Umbilical cord (tissue), 2 donors: Measurements from ENCODE around the gene PAK1. TPM values are rescaled to one million over a fixed set of nuclear protein-coding genes. Genes with fewer than 3 reads are reported as not detected.
A peak's percentile ranks its signal among the peaks of the same experiment; 100 is the strongest.
"Not testable (repeated sequence)": the region's sequence is repeated elsewhere in the genome, so short reads cannot be mapped to it uniquely, and the experiment has no call there.

Experiments
- DNase-seq: peaks from one replicate; pipeline ENCODE4 v3.0.0-alpha.2; 2015; ENCODE audit warnings: low spot score
- total RNA-seq: library from RNA; depleted of rRNA; stranded (reverse); fragments of >200 nt; gene quantifications from one replicate; pipeline ENCODE4 v1.2.3, GENCODE V29; 2014; ENCODE audit warnings: low replicate concordance; ENCODE audit not compliant: insufficient read depth

PAK1 gene
- total RNA-seq, 1 donor from 2014 or later, result 20.2 TPM

GRCh38 chr11:77309401-77310085 lies 164.4 kb downstream of the PAK1 start:
- DNase-seq, result no peak

GRCh38 chr11:77308838-77309237 lies 165.1 kb downstream of the PAK1 start:
- no peak for DNase-seq

- no peak for DNase-seq
These were observed 170.6 kb downstream of the PAK1 start for GRCh38 chr11:77303328-77303727.

DNA sequence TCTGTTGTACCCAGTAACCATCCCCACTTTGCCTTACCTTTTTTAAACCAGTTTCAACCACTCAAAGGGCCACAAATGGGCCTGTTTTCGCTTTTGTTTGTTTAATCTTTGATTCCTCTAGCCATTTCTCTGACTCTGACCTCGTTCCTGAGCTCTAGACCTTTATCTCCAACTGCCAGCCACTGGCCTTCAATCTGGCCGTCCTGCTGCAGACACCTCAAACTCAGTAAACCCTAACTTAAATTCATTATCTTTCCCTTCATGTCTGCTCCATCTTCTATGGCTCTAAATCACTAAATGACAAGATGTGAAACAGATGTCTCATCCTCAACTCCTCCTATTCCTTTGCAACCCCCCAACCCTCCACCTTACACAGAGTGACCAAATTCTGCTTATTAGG lies 171.1 kb downstream of the PAK1 start:
- no peak for DNase-seq

GRCh38 chr11:77301510-77301909 lies 172.4 kb downstream of the PAK1 start, which contains the start of gene GDPD4:
Gene GDPD4 (minus strand): TSS chr11:77301686. CDS start chr11:77285137, 16,549 bp downstream.
- no peak for DNase-seq

DNA sequence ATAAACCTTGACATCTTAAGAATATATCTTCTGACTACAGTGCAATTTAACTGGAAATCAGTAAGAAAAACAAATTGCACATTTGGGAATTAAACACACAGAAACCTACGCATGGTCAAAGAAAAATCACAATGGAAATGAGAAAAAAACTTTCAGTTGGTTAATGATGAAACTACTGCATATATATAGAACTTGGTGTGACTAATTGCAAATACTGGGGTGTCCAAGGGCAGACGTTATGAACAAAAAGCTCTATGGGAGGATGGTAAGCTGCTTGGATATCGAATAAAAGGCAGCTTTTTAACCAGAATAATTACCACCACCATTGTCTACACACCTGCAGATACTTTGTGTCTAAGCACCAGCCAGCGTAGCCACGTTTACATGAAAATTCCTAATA lies 173.2 kb downstream of the PAK1 start:
- DNase-seq, result no peak

DNA sequence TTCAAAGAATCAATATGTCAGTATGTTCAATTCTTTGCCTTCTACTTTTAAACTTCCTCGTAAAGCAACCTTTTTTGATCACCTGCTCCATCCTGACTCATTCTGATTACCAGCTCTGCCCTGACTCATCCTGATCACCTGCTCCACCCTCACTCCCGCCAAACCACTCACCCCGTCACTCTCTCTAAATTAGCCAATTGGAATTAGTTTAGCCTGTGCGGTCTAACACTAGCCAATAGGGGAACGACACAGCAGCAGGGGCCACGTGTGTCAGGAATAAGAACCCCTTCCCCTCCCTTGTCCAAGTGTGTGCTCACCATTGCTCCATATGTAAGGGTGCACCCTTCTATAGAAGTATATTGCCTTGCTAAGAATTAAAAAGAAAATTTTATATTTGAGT lies 173.9 kb downstream of the PAK1 start:
- DNase-seq, result not testable (repeated sequence)

DNA sequence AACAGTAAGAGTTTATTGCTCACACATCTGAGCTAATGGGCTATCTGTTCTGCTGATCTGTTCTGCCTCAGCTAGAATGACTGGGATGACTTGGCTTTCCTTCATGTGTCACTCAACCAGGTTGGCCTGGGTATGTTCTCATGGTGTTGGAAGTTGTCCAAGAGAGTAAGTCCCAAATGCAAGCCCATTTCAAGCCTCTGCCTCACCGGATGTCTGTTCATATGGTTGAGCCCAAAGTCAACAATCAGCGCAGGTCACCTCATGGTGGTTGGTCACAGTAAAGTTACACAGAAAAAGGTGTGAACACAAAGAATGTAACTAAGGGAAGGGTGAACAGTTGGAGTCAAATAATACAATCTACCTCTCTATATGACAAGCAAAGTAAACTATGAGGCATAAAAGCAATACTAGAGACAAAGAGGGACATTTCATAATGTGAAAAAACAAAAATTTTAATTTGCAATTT lies 174.3 kb downstream of the PAK1 start:
- no peak for DNase-seq

DNA sequence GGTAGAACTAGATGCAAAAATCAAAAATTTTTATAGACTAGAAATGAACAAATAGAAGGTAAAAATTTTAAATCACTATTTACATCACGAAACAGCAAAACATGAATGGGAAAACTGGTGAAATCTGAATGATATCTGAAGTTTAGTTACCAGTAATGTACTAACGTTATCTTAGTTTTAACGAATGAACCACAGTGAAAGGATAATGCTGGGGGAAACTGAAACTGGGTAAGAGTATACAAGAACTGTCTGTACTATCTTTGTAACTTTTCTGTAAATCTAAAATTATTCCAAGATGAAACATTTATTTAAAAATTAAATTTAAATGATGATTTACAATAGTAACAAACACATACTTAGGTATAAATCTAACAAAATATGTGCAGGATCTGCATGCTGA lies 179.9 kb downstream of the PAK1 start:
- no peak for DNase-seq

DNA sequence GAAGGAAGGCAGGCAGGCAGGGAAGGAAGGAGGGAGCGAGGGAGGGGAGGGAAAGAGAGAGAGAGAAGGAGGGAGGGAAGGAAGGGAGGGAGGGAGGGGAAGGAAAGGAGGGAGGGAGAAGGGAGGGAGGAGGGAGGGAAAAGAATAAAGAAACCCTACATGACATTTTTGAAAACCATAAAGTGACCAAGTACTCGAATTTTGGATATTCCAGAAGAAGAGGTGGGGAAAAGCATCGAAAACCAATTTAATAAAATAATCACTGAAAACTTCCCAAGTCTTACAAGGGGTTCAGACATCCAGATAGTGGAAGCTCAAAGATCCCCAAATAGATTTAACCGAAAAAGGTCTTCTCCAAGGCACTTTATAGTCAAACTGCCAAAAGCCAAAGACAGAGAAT lies 184.2 kb downstream of the PAK1 start:
- no peak for DNase-seq

DNA sequence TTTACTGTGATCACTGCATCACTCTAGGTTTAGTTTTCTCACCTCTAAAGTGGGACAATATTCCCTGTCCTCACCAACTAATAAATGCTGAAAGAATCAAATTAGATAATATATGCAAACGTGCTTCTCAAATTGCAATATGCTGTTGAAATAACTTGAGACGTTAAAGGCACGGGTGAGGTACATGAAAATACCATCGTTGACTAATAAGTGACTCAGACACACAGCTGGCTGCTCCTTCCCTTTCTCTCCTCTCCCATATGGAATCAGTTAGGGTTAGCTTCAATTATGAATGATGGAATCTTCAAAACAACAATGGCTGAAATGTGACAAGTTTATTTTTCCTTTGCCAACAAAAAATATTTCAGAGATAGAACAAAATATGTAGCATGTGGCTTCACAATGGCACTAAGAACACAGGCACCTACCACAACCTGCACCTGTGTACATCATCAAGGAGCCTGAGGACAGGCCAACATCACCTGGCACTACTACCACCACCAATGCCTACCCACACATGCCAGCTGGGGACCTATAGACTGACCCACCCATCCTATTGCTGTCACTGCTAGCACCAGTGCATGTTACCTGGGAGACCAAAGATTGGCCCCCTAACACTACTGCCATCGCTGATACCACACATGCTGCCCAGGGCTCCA lies 186.2 kb downstream of the PAK1 start:
- peak; percentile 9 for DNase-seq

DNA sequence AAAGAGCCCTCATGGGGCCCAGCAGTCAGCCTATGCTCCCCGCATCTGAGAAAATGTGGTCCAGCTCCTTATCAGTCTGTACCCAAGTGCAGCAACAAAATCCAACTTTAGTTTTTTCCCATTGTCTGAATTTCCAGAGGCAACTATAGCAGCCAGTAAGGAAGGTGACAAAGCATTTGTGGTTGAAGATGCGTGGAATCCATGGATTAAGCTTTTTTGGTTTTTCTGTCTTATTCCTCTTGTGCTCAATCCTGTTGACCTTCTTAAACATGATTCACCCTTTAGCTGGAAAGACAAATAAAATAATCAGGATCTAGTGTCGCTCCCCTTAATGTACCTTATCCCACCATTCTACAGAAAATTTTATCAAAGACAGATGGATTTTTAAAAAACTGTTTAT lies 186.8 kb downstream of the PAK1 start:
- no peak for DNase-seq

GRCh38 chr11:77284476-77285468 lies 189.1 kb downstream of the PAK1 start:
- no peak for DNase-seq

DNA sequence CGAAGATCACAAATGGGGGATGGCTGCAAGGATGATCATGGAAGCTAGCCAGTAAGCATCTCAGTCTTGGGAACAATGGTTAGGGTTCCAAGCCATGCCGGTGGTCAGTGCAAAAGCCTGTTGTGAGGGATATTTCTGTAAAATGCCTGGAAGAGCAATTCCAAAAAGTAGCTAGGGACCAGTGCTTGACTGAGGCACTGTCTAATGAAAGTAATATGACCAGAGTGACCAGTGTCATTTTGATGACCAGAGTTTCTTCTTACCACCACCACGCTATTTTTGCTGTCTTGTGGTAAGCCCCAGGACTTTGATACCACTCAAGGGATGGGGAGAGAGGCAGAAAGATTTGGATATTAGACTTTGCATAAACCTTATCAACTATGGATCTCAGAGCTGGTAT lies 190.8 kb downstream of the PAK1 start:
- DNase-seq, result no peak

- DNase-seq, result no peak
These were observed 195.0 kb downstream of the PAK1 start for GRCh38 chr11:77278595-77279506.

DNA sequence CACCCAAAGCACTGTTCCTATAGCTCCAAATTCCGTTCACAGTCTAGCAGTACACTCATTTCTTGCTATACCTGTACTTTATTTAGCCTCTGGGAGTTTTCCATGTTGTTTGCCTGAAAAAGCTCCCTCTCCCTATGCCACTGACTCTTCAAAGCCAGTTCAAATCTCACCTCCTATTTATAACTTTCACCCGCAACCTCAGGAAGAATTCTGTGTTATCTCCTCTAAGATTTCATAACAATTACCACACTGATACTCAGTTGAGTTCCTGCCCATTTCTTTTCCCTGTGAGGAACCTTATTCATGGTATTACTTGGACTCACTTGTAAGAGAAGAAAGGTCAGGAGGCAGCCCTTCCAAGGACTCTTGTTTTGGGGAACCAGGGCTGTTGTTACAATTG lies 197.6 kb downstream of the PAK1 start:
- DNase-seq, result no peak

Other genes starting within 250 kb of the PAK1 start
- gene GDPD4, start 172.4 kb downstream of the PAK1 start, total RNA-seq, result 0.48 TPM
- gene AQP11, start 115.9 kb upstream of the PAK1 start, total RNA-seq, result 4.1 TPM
- gene CLNS1A, start 163.7 kb upstream of the PAK1 start, total RNA-seq, result 93.4 TPM